Measurements from ENCODE around the gene CEL. TPM values are rescaled to one million over a fixed set of nuclear protein-coding genes. Genes with fewer than 3 reads are reported as not detected.

Gene CEL
- total and polyA plus RNA-seq, 5 donors from 2014 or later, result 0.37 TPM; not detected in 4

DNA sequence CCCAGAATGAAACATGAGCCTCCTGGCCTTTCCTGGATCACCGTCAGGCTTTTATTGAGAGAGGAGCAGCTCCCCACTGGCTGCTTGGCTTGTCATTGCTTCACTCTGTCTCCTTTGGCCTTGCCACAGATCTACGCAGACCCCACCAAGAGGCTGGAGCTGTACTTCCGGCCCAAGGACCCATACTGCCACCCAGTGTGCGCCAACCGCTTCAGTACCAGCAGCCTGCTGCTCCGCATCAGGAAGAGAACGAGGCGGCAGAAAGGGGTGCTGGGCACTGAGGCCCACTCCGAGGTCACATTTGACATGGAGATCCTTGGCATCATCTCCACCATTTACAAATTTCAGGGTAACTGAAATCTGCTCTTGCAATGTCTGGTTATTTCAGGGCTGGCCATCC, 19.8 kb upstream of the CEL start:
- DNase-seq (no peak), ATAC-seq (ENCODE audit: low read depth in 2 of 2) (no peak)
- Mint-ChIP-seq H3K36me3 (peaks cover 33% of the 10 kb centered on the region), H3K27me3 (no peaks in the 10 kb centered on the region), H3K4me1 (peaks cover 0 to 17% (median 7%) of the 10 kb centered on the region in 4 donors), H3K4me3 (no peak overlapping the region), H3K9me3 (no peaks in the 10 kb centered on the region), H3K27ac (no peak overlapping the region)
- Histone ChIP-seq H3K4me1 (ENCODE audit: control insufficient read depth, insufficient read depth, low read length, poor library complexity, severe bottlenecking) (no peaks in the 10 kb centered on the region), H3K4me3 (ENCODE audit: low read depth, low read length) (no peak overlapping the region), H3K27me3 (ENCODE audit: control insufficient read depth, insufficient read depth, low read length) (no peaks in the 10 kb centered on the region), H3K36me3 (ENCODE audit: control insufficient read depth, insufficient read depth, low read length) (peaks cover 49% of the 10 kb centered on the region), H3K27ac (ENCODE audit: insufficient read depth, low read length, poor library complexity, severe bottlenecking) (no peak overlapping the region), H3K9me3 (ENCODE audit: control insufficient read depth in 2 of 2, low read length in 2 of 2) (no peaks in the 10 kb centered on the region)

- ATAC-seq (ENCODE audit: low read depth in 2 of 2), result no peak
- Mint-ChIP-seq H3K27ac (no peak overlapping the region), H3K4me1 (peaks cover 0 to 15% (median 7%) of the 10 kb centered on the region in 4 donors), H3K36me3 (peaks cover 36% of the 10 kb centered on the region), H3K4me3 (no peak overlapping the region), H3K9me3 (no peaks in the 10 kb centered on the region), H3K27me3 (no peaks in the 10 kb centered on the region)
- H3K9me3 ChIP-seq (ENCODE audit: control insufficient read depth in 2 of 2, low read length in 2 of 2), result no peaks in the 10 kb centered on the region
- no peak for DNase-seq
- no peak overlapping the region for H3K4me3 ChIP-seq (ENCODE audit: low read depth, low read length)
- no peaks in the 10 kb centered on the region for H3K4me1 ChIP-seq (ENCODE audit: control insufficient read depth, insufficient read depth, low read length, poor library complexity, severe bottlenecking)
- no peak overlapping the region for H3K27ac ChIP-seq (ENCODE audit: insufficient read depth, low read length, poor library complexity, severe bottlenecking)
- peaks cover 54% of the 10 kb centered on the region for H3K36me3 ChIP-seq (ENCODE audit: control insufficient read depth, insufficient read depth, low read length)
- no peaks in the 10 kb centered on the region for H3K27me3 ChIP-seq (ENCODE audit: control insufficient read depth, insufficient read depth, low read length)
Observed at GRCh38 chr9:133042676-133043075, 19.1 kb upstream of the CEL start.

DNA sequence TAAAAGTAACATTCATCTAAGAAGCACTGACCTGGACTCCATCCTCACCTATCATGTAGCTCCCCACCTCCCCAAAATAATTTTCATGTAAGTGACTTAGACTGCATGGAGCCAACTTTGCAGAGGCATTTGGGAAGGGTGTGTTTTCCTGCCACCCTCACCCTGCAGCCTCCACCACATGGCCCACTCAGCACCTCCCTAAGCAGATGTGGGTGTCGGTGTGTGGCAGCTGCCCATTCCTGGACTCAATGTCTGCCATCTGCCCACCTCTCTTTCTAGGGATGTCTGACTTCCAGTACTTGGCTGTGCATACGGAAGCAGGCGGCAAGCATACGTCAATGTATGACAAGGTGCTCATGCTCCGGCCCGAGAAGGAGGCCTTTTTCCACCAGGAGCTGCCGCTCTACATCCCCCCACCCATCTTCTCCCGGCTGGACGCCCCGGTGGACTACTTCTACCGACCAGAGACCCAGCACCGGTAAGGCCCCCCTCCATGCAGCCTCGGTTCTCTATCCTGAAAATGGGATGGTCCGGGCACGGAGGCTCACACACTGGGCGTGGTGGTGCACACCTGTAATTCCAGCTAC, 18.2 kb upstream of the CEL start:
- Mint-ChIP-seq H3K4me3 (no peak overlapping the region), H3K36me3 (peaks cover 36% of the 10 kb centered on the region), H3K27me3 (no peaks in the 10 kb centered on the region), H3K4me1 (peaks cover 0 to 11% (median 5%) of the 10 kb centered on the region in 4 donors), H3K27ac (peak overlapping the region in 1 of 3 donors; percentile 12), H3K9me3 (no peaks in the 10 kb centered on the region)
- Histone ChIP-seq H3K27me3 (ENCODE audit: control insufficient read depth, insufficient read depth, low read length) (no peaks in the 10 kb centered on the region), H3K36me3 (ENCODE audit: control insufficient read depth, insufficient read depth, low read length) (peaks cover 55% of the 10 kb centered on the region), H3K4me3 (ENCODE audit: low read depth, low read length) (no peak overlapping the region), H3K9me3 (ENCODE audit: control insufficient read depth in 2 of 2, low read length in 2 of 2) (no peaks in the 10 kb centered on the region), H3K4me1 (ENCODE audit: control insufficient read depth, insufficient read depth, low read length, poor library complexity, severe bottlenecking) (no peaks in the 10 kb centered on the region), H3K27ac (ENCODE audit: insufficient read depth, low read length, poor library complexity, severe bottlenecking) (no peak overlapping the region)
- no peak for ATAC-seq (ENCODE audit: low read depth in 2 of 2)
- no peak for DNase-seq

DNA sequence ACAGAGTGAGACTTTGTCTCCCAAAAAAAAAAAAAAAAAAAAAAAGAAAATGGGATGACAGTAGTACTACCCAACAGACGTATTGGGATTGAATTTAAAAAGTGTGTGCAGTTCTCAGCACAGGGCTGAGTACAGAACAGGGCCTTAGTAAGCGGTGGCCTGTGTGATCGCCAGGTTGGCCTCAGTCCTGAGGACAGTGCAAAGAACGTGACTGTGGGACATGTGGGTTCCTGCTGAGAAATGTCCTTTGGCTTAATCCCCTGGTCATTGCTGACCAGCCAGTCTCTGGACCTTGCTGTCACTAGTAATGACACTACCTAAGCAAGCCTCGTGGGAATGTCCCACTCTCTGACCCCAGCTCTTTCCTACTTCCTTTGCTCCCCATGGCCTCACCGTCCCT, 17.7 kb upstream of the CEL start:
- H3K4me3 ChIP-seq (ENCODE audit: low read depth, low read length), result no peak overlapping the region
- Mint-ChIP-seq H3K9me3 (no peaks in the 10 kb centered on the region), H3K27me3 (no peaks in the 10 kb centered on the region), H3K4me1 (peaks cover 0 to 11% (median 2%) of the 10 kb centered on the region in 4 donors), H3K36me3 (peaks cover 37% of the 10 kb centered on the region), H3K4me3 (no peak overlapping the region), H3K27ac (no peak overlapping the region)
- no peaks in the 10 kb centered on the region for H3K9me3 ChIP-seq (ENCODE audit: control insufficient read depth in 2 of 2, low read length in 2 of 2)
- ATAC-seq (ENCODE audit: low read depth in 2 of 2) (no peak), DNase-seq (no peak)
- H3K36me3 ChIP-seq (ENCODE audit: control insufficient read depth, insufficient read depth, low read length), result peaks cover 59% of the 10 kb centered on the region
- H3K27ac ChIP-seq (ENCODE audit: insufficient read depth, low read length, poor library complexity, severe bottlenecking), result no peak overlapping the region
- H3K27me3 ChIP-seq (ENCODE audit: control insufficient read depth, insufficient read depth, low read length), result no peaks in the 10 kb centered on the region
- no peaks in the 10 kb centered on the region for H3K4me1 ChIP-seq (ENCODE audit: control insufficient read depth, insufficient read depth, low read length, poor library complexity, severe bottlenecking)

- H3K36me3 Mint-ChIP-seq, result peaks cover 42% of the 10 kb centered on the region
- Histone ChIP-seq H3K4me1 (ENCODE audit: control insufficient read depth, insufficient read depth, low read length, poor library complexity, severe bottlenecking) (no peaks in the 10 kb centered on the region), H3K36me3 (ENCODE audit: control insufficient read depth, insufficient read depth, low read length) (peaks cover 63% of the 10 kb centered on the region), H3K27me3 (ENCODE audit: control insufficient read depth, insufficient read depth, low read length) (no peaks in the 10 kb centered on the region), H3K4me3 (ENCODE audit: low read depth, low read length) (no peak overlapping the region), H3K27ac (ENCODE audit: insufficient read depth, low read length, poor library complexity, severe bottlenecking) (no peak overlapping the region), H3K9me3 (ENCODE audit: control insufficient read depth in 2 of 2, low read length in 2 of 2) (no peaks in the 10 kb centered on the region)
- no peak overlapping the region for H3K4me3 Mint-ChIP-seq
- DNase-seq, result no peak
- H3K27ac Mint-ChIP-seq, result peak overlapping the region in 1 of 3 donors; percentile 16
- ATAC-seq (ENCODE audit: low read depth in 2 of 2), result no peak
- no peaks in the 10 kb centered on the region for H3K27me3 Mint-ChIP-seq
- H3K9me3 Mint-ChIP-seq, result no peaks in the 10 kb centered on the region
- H3K4me1 Mint-ChIP-seq, result peaks cover 0 to 8% (median 2%) of the 10 kb centered on the region in 4 donors
Observed at GRCh38 chr9:133044661-133045060, 17.1 kb upstream of the CEL start.

GRCh38 chr9:133045132-133045531, 16.6 kb upstream of the CEL start:
- Histone ChIP-seq H3K27ac (ENCODE audit: insufficient read depth, low read length, poor library complexity, severe bottlenecking) (no peak overlapping the region), H3K27me3 (ENCODE audit: control insufficient read depth, insufficient read depth, low read length) (no peaks in the 10 kb centered on the region), H3K36me3 (ENCODE audit: control insufficient read depth, insufficient read depth, low read length) (peaks cover 68% of the 10 kb centered on the region), H3K4me3 (ENCODE audit: low read depth, low read length) (no peak overlapping the region), H3K9me3 (ENCODE audit: control insufficient read depth in 2 of 2, low read length in 2 of 2) (no peaks in the 10 kb centered on the region), H3K4me1 (ENCODE audit: control insufficient read depth, insufficient read depth, low read length, poor library complexity, severe bottlenecking) (no peaks in the 10 kb centered on the region)
- DNase-seq, result no peak
- H3K36me3 Mint-ChIP-seq, result peaks cover 46% of the 10 kb centered on the region
- H3K4me3 Mint-ChIP-seq, result no peak overlapping the region
- H3K27me3 Mint-ChIP-seq, result no peaks in the 10 kb centered on the region
- H3K27ac Mint-ChIP-seq, result no peak overlapping the region
- peaks cover 0 to 4% (median 1%) of the 10 kb centered on the region in 4 donors for H3K4me1 Mint-ChIP-seq
- ATAC-seq (ENCODE audit: low read depth in 2 of 2), result no peak
- H3K9me3 Mint-ChIP-seq, result no peaks in the 10 kb centered on the region

- peaks cover 80% of the 10 kb centered on the region for H3K36me3 ChIP-seq (ENCODE audit: control insufficient read depth, insufficient read depth, low read length)
- H3K9me3 Mint-ChIP-seq, result no peaks in the 10 kb centered on the region
Observed at GRCh38 chr9:133046196-133046899, 15.4 kb upstream of the CEL start.

GRCh38 chr9:133046900-133047295, 14.9 kb upstream of the CEL start:
- Mint-ChIP-seq H3K27ac (no peak overlapping the region), H3K4me3 (no peak overlapping the region), H3K36me3 (peaks cover 51% of the 10 kb centered on the region)

More at GRCh38 chr9:133046196-133046899, 15.4 kb upstream of the CEL start:
- peaks cover 51% of the 10 kb centered on the region for H3K36me3 Mint-ChIP-seq
- peaks cover 0 to 7% (median under 1%) of the 10 kb centered on the region in 4 donors for H3K4me1 Mint-ChIP-seq
- Histone ChIP-seq H3K4me1 (ENCODE audit: control insufficient read depth, insufficient read depth, low read length, poor library complexity, severe bottlenecking) (no peaks in the 10 kb centered on the region), H3K27ac (ENCODE audit: insufficient read depth, low read length, poor library complexity, severe bottlenecking) (no peak overlapping the region), H3K27me3 (ENCODE audit: control insufficient read depth, insufficient read depth, low read length) (no peaks in the 10 kb centered on the region), H3K9me3 (ENCODE audit: control insufficient read depth in 2 of 2, low read length in 2 of 2) (no peaks in the 10 kb centered on the region), H3K4me3 (ENCODE audit: low read depth, low read length) (no peak overlapping the region)
- H3K4me3 Mint-ChIP-seq, result no peak overlapping the region
- ATAC-seq (ENCODE audit: low read depth in 2 of 2), result no peak
- no peak for DNase-seq
- H3K27me3 Mint-ChIP-seq, result no peaks in the 10 kb centered on the region
- H3K27ac Mint-ChIP-seq, result no peak overlapping the region

More at GRCh38 chr9:133046900-133047295, 14.9 kb upstream of the CEL start:
- DNase-seq (no peak), ATAC-seq (ENCODE audit: low read depth in 2 of 2) (no peak)
- Histone ChIP-seq H3K27ac (ENCODE audit: insufficient read depth, low read length, poor library complexity, severe bottlenecking) (no peak overlapping the region), H3K4me1 (ENCODE audit: control insufficient read depth, insufficient read depth, low read length, poor library complexity, severe bottlenecking) (no peaks in the 10 kb centered on the region), H3K36me3 (ENCODE audit: control insufficient read depth, insufficient read depth, low read length) (peaks cover 84% of the 10 kb centered on the region), H3K27me3 (ENCODE audit: control insufficient read depth, insufficient read depth, low read length) (no peaks in the 10 kb centered on the region), H3K4me3 (ENCODE audit: low read depth, low read length) (no peak overlapping the region), H3K9me3 (ENCODE audit: control insufficient read depth in 2 of 2, low read length in 2 of 2) (no peaks in the 10 kb centered on the region)
- no peaks in the 10 kb centered on the region for H3K27me3 Mint-ChIP-seq
- H3K4me1 Mint-ChIP-seq, result peaks cover 0 to 4% (median under 1%) of the 10 kb centered on the region in 4 donors
- H3K9me3 Mint-ChIP-seq, result no peaks in the 10 kb centered on the region

Measured in CD4-positive, CD25-positive, alpha-beta regulatory T cell (primary cell).